HEK293T (cell line): ENCODE results near the gene TPSD1.

Source experiments
- BHLHE40 ChIP-seq: fragments of 450-650 bp; IDR thresholded peaks from 2 replicates; pipeline ENCODE4 v1.6.1; 2016; ENCODE audit warnings: mild to moderate bottlenecking, moderate library complexity, borderline replicate concordance
- CTBP1 ChIP-seq: fragments of 450-650 bp; IDR thresholded peaks from 2 replicates; pipeline ENCODE4 v1.6.1; 2016; ENCODE audit warnings: borderline replicate concordance
- FOXK2 ChIP-seq: fragments of 450-650 bp; IDR thresholded peaks from 2 replicates; pipeline ENCODE4 v1.6.1; 2016; ENCODE audit warnings: mild to moderate bottlenecking
- NFRKB ChIP-seq: fragments of 450-650 bp; IDR thresholded peaks from 2 replicates; pipeline ENCODE4 v1.6.1; 2016; ENCODE audit warnings: mild to moderate bottlenecking, moderate library complexity
- SP1 ChIP-seq: fragments of 450-650 bp; IDR thresholded peaks from 2 replicates; pipeline ENCODE4 v1.6.1; 2017
- ZNF384 ChIP-seq: fragments of 450-650 bp; IDR thresholded peaks from 2 replicates; pipeline ENCODE4 v1.6.1; 2016
- TF ChIP-seq, protein P1 (sequence below): fragments of 450-650 bp; IDR thresholded peaks from 2 replicates; pipeline ENCODE4 v1.6.1; 2016

DNA sequence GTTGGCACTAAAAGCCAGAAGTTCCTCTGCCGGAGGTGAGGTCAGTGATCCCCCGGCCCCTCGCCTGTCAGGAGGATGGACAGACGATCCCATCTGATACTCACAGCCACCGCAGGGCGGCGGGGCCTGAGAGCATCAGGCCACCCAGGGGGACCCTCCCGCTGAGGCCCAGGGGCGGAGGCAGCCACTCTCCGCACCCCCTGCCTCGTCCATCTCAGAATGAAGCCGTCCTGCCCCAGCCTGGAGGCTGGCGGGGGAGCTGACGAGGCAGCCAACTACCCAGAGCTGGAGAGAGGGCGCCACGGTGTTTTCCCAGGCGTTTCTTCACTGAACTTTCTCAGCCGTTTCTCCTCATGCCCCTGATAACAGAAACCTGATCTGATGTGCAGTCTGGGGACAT is 22.6 kb downstream of the TPSD1 start:
- no peak for TF ChIP-seq BHLHE40
- TF ChIP-seq, protein P1, sequence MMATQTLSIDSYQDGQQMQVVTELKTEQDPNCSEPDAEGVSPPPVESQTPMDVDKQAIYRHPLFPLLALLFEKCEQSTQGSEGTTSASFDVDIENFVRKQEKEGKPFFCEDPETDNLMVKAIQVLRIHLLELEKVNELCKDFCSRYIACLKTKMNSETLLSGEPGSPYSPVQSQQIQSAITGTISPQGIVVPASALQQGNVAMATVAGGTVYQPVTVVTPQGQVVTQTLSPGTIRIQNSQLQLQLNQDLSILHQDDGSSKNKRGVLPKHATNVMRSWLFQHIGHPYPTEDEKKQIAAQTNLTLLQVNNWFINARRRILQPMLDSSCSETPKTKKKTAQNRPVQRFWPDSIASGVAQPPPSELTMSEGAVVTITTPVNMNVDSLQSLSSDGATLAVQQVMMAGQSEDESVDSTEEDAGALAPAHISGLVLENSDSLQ: no peak
- no peak for TF ChIP-seq ZNF384
- TF ChIP-seq NFRKB: no peak
- no peak for TF ChIP-seq SP1
- TF ChIP-seq FOXK2: no peak
- TF ChIP-seq CTBP1: no peak
